ENCODE data around the gene RPTOR.

Gene RPTOR

GRCh38 chr17:80822700-80823410 is 278.2 kb downstream of the RPTOR start:
- DNase-seq, result peak; percentile 69

- DNase-seq, result peak; percentile 5
Observed at GRCh38 chr17:80824549-80825470, 280.2 kb downstream of the RPTOR start.

- no peak for DNase-seq
Observed at GRCh38 chr17:80825471-80826345, 281.1 kb downstream of the RPTOR start.

- DNase-seq, result no peak
Observed at GRCh38 chr17:80826346-80826954, 281.8 kb downstream of the RPTOR start.

GRCh38 chr17:80826955-80827645 is 282.5 kb downstream of the RPTOR start:
- peak; percentile 49 for DNase-seq

- DNase-seq, result no peak
Observed at GRCh38 chr17:80827646-80828643, 283.3 kb downstream of the RPTOR start.

- DNase-seq, result no peak
Observed at GRCh38 chr17:80829166-80829813, 284.7 kb downstream of the RPTOR start.

- DNase-seq, result no peak
Observed at GRCh38 chr17:80830020-80830780, 285.6 kb downstream of the RPTOR start.

- DNase-seq, result no peak
Observed at GRCh38 chr17:80831491-80831890, 286.9 kb downstream of the RPTOR start.

GRCh38 chr17:80832266-80832676 is 287.6 kb downstream of the RPTOR start:
- no peak for DNase-seq

- peak; percentile 88 for DNase-seq
Observed at GRCh38 chr17:80832888-80833583, 288.4 kb downstream of the RPTOR start.

- DNase-seq, result no peak
Observed at GRCh38 chr17:80833952-80834892, 289.6 kb downstream of the RPTOR start.

- DNase-seq, result no peak
Observed at GRCh38 chr17:80834893-80835275, 290.2 kb downstream of the RPTOR start.

- peak; percentile 26 for DNase-seq
Observed at GRCh38 chr17:80835816-80836657, 291.4 kb downstream of the RPTOR start.

GRCh38 chr17:80836658-80836965 is 292.0 kb downstream of the RPTOR start:
- no peak for DNase-seq

- DNase-seq, result no peak
Observed at GRCh38 chr17:80836971-80837481, 292.4 kb downstream of the RPTOR start.
